ENCODE measurements around the gene ATP6V0E1.
"Not testable (repeated sequence)": the region's sequence is repeated elsewhere in the genome, so short reads cannot be mapped to it uniquely, and the experiment has no call there.

The ATP6V0E1 gene

DNA sequence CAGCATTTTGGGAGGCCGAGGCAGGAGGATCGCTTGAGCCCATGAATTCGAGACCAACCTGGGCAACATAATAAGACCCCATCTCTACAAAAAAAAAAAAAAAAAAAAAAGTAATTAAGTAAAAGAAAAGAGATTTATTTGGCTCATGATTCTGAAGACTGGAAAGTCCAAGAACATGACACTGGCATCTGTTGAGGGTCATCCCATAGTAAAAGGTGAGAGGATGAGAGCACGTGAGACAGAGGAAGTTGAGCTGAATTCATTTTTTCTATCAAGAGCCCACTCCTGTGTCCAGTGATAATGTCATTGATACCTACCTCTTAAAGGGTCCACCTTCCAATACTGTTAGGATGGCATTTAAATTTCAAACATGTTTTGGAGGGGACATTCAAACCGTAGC lies 92.4 kb downstream of the ATP6V0E1 start:
- no peak for DNase-seq (ENCODE audit: low spot score)

DNA sequence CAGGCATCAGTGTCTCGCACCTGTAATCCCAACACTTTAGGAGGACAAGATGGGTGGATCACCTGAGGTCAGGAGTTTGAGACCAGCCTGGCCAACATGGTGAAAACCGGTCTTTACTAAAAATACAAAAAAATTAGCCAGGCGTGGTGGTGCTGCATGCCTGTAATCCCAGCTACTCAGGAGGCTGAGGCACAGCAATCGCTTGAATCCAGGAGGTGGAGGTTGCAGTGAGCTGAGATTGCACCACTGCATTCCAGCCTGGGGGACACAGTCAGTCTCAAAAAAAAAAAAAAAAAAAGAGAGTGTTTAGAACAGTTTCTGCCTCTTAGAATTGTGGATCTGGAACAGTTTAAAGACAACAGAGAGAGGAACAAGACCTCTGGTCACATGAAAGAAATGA lies 92.9 kb downstream of the ATP6V0E1 start:
- DNase-seq (ENCODE audit: low spot score) = not testable (repeated sequence)

GRCh38 chr5:173078878-173079277 lies 95.3 kb downstream of the ATP6V0E1 start:
- DNase-seq (ENCODE audit: low spot score) = no peak
